Small intestine (tissue), 7 donors: ENCODE measurements around the gene GALR2. TPM values are rescaled to one million over a fixed set of nuclear protein-coding genes. Genes with fewer than 3 reads are reported as not detected.

Experiments used
- DNase-seq, 2 donors: peaks; one replicate each; pipeline versions ENCODE4 v3.0.0 to v3.0.0-alpha.2; 2013
- FAIRE-seq: peaks from 2 replicates; lab custom pipeline; 2012; peaks lifted over from hg19 to GRCh38; lab: Jason Lieb, UNC
- H3K27ac ChIP-seq, 3 donors: one replicate each; pipeline ENCODE4 v1.5.1; 2013; ENCODE audit warnings: low read length in 2 of 3, mild to moderate bottlenecking in 2 of 3, control low read depth in 1 of 3, inconsistent platforms in 1 of 3, low read depth in 1 of 3, moderate library complexity in 1 of 3
- H3K27me3 ChIP-seq, 3 donors: one replicate each; pipeline ENCODE4 v1.6.1; 2013; ENCODE audit warnings: low read length in 3 of 3, inconsistent platforms in 1 of 3; ENCODE audit not compliant: control insufficient read depth in 3 of 3, insufficient read depth in 3 of 3
- H3K36me3 ChIP-seq, 3 donors: one replicate each; pipeline ENCODE4 v1.6.1; 2013; ENCODE audit warnings: low read length in 3 of 3, inconsistent platforms in 1 of 3, low read depth in 1 of 3, mild to moderate bottlenecking in 1 of 3, moderate library complexity in 1 of 3; ENCODE audit not compliant: control insufficient read depth in 3 of 3, insufficient read depth in 2 of 3
- H3K4me1 ChIP-seq, 3 donors: one replicate each; pipeline ENCODE4 v1.6.1; 2013; ENCODE audit warnings: low read length in 2 of 3, inconsistent platforms in 1 of 3, low read depth in 1 of 3, mild to moderate bottlenecking in 1 of 3, moderate library complexity in 1 of 3; ENCODE audit not compliant: control insufficient read depth in 3 of 3, insufficient read depth in 2 of 3
- H3K4me3 ChIP-seq, 3 donors: one replicate each; pipeline ENCODE4 v1.5.1; 2013; ENCODE audit warnings: low read length in 3 of 3, control low read depth in 1 of 3, inconsistent platforms in 1 of 3, low read depth in 1 of 3, mild to moderate bottlenecking in 1 of 3, moderate library complexity in 1 of 3
- H3K9me3 ChIP-seq, 2 donors: one replicate each; pipeline ENCODE4 v1.6.1; 2013; ENCODE audit warnings: low read depth in 1 of 2, low read length in 1 of 2; ENCODE audit not compliant: control insufficient read depth in 2 of 2, insufficient read depth in 1 of 2
- WGBS, 3 donors: extraction: QIAGEN DNeasy Blood & Tissue Kit; methylation state at CpG; one replicate each; pipeline ENCODE4 v1.1.7; 2013; 5-methylcytosine and 5-hydroxymethylcytosine counted together
- polyA plus RNA-seq, 4 donors: library from polyadenylated mRNA; stranded (reverse) in 3 of 4; unstranded in 1 of 4; fragments of 200-250 nt in 3 of 4; fragments of 120-200 nt in 1 of 4; gene quantifications; one replicate each; pipeline versions ENCODE4 v1.2.1 to v1.2.3, GENCODE V29; 2013
- donor health status: healthy with polysubstance abuse.
- donor health status: control.
- donor health status: control.
- donor health status: Bipolar disorder and iron deficiency.
- donor health status: healthy.

The GALR2 gene
- polyA plus RNA-seq, 4 donors, result 0.25 to 0.54 TPM; not detected in 2

GRCh38 chr17:76079956-76080767 is 5.6 kb downstream of the GALR2 start:
- FAIRE-seq (no peak), DNase-seq (no peak)
- Histone ChIP-seq H3K36me3 (peaks cover 4 to 41% (median 11%) of the 10 kb centered on the region in 3 donors), H3K27ac (no peak overlapping the region), H3K4me1 (peaks cover 0 to 33% (median 0%) of the 10 kb centered on the region in 3 donors), H3K9me3 (no peaks in the 10 kb centered on the region), H3K4me3 (no peak overlapping the region), H3K27me3 (peaks cover 14 to 51% (median 30%) of the 10 kb centered on the region in 3 donors)
- 4 to 6% (median 5%) methylated on average over 22 to 23 of the region's 23 CpGs for WGBS, 3 donors

GRCh38 chr17:76080768-76081287 is 6.2 kb downstream of the GALR2 start:
- Histone ChIP-seq H3K36me3 (peaks cover 6 to 48% (median 11%) of the 10 kb centered on the region in 3 donors), H3K27me3 (peaks cover 13 to 45% (median 24%) of the 10 kb centered on the region in 3 donors), H3K4me1 (peaks cover 0 to 27% (median 0%) of the 10 kb centered on the region in 3 donors), H3K27ac (no peak overlapping the region), H3K4me3 (no peak overlapping the region), H3K9me3 (no peaks in the 10 kb centered on the region)
- FAIRE-seq, result no peak
- DNase-seq, result no peak
- 19 to 36% (median 31%) methylated on average over 6 of the region's 6 CpGs for WGBS, 3 donors

- no peak for DNase-seq
- FAIRE-seq, result no peak
Observed at GRCh38 chr17:76081295-76082210, 7.0 kb downstream of the GALR2 start.

GRCh38 chr17:76082326-76083251 is 8.0 kb downstream of the GALR2 start:
- 83 to 90% (median 86%) methylated on average over 20 of the region's 20 CpGs for WGBS, 3 donors
- no peak overlapping the region for H3K4me3 ChIP-seq
- no peak overlapping the region for H3K27ac ChIP-seq
- DNase-seq, result no peak
- H3K36me3 ChIP-seq, result peaks cover 6 to 65% (median 11%) of the 10 kb centered on the region in 3 donors
- FAIRE-seq, result no peak
- no peaks in the 10 kb centered on the region for H3K9me3 ChIP-seq
- H3K27me3 ChIP-seq, result peaks cover 0 to 27% (median 8%) of the 10 kb centered on the region in 3 donors
- H3K4me1 ChIP-seq, result peaks cover 0 to 18% (median 0%) of the 10 kb centered on the region in 3 donors

More at GRCh38 chr17:76081295-76082210, 7.0 kb downstream of the GALR2 start:
- WGBS, 3 donors, result 61 to 72% (median 64%) methylated on average over 27 of the region's 27 CpGs
- H3K27ac ChIP-seq, result no peak overlapping the region
- H3K9me3 ChIP-seq, result no peaks in the 10 kb centered on the region
- peaks cover 6 to 55% (median 11%) of the 10 kb centered on the region in 3 donors for H3K36me3 ChIP-seq
- H3K4me3 ChIP-seq, result no peak overlapping the region
- peaks cover 0 to 19% (median 0%) of the 10 kb centered on the region in 3 donors for H3K4me1 ChIP-seq
- peaks cover 8 to 37% (median 17%) of the 10 kb centered on the region in 3 donors for H3K27me3 ChIP-seq

- Histone ChIP-seq H3K4me1 (peaks cover 0 to 18% (median 0%) of the 10 kb centered on the region in 3 donors), H3K4me3 (no peak overlapping the region), H3K9me3 (no peaks in the 10 kb centered on the region), H3K36me3 (peaks cover 7 to 76% (median 11%) of the 10 kb centered on the region in 3 donors), H3K27ac (no peak overlapping the region), H3K27me3 (peaks cover 0 to 16% (median 3%) of the 10 kb centered on the region in 3 donors)
- DNase-seq, result no peak
- WGBS, 3 donors, result 81 to 90% (median 84%) methylated on average over 15 of the region's 15 CpGs
- FAIRE-seq, result no peak
Observed at GRCh38 chr17:76083536-76084182, 9.1 kb downstream of the GALR2 start.

- peaks cover 0 to under 1% (median 0%) of the 10 kb centered on the region in 3 donors for H3K27me3 ChIP-seq
- DNase-seq (no peak), FAIRE-seq (no peak)
- 81 to 88% (median 84%) methylated on average over 15 to 17 of the region's 17 CpGs for WGBS, 3 donors
- H3K4me1 ChIP-seq, result peaks cover 0 to 3% (median 0%) of the 10 kb centered on the region in 3 donors
- H3K27ac ChIP-seq, result no peak overlapping the region
- peaks cover 9 to 91% (median 22%) of the 10 kb centered on the region in 3 donors for H3K36me3 ChIP-seq
- H3K4me3 ChIP-seq, result no peak overlapping the region
- H3K9me3 ChIP-seq, result no peaks in the 10 kb centered on the region
Observed at GRCh38 chr17:76085066-76085730, 10.6 kb downstream of the GALR2 start.
